Panc1 (cell line): Measurements from ENCODE around the gene ALKBH2. TPM values are rescaled to one million over a fixed set of nuclear protein-coding genes. Genes with fewer than 3 reads are reported as not detected.

Experiments
- total RNA-seq: library from RNA; stranded (reverse); gene quantifications from one replicate; pipeline ENCODE4 v1.2.1, GENCODE V29; 2021; ENCODE audit not compliant: unreplicated experiment

The ALKBH2 gene
- total RNA-seq, 1 experiment from 2014 or later: 41.6 TPM

Other genes with a start within 250 kb of the ALKBH2 start
- gene SSH1, start 235.9 kb downstream of the ALKBH2 start, total RNA-seq: 58.6 TPM
- not detected for gene DAO, start 213.4 kb downstream of the ALKBH2 start, total RNA-seq
- gene SVOP, start 72.4 kb downstream of the ALKBH2 start, total RNA-seq: not detected
- gene USP30, start 40.9 kb downstream of the ALKBH2 start, total RNA-seq: 5.7 TPM
- 74.4 TPM for gene UNG, start 4.1 kb upstream of the ALKBH2 start, total RNA-seq
- gene ACACB, start 23.1 kb upstream of the ALKBH2 start, total RNA-seq: 12.3 TPM
- 0.08 TPM for gene FOXN4, start 215.8 kb upstream of the ALKBH2 start, total RNA-seq